MV-4-11 (cell line): ENCODE measurements around the gene ALK.
A peak's percentile ranks its signal among the peaks of the same experiment; 100 is the strongest.

ENCODE experiments used
- DNase-seq: peaks from one replicate; lab custom pipeline; 2025; lab: John Stamatoyannopoulos, UW

Gene ALK

DNA sequence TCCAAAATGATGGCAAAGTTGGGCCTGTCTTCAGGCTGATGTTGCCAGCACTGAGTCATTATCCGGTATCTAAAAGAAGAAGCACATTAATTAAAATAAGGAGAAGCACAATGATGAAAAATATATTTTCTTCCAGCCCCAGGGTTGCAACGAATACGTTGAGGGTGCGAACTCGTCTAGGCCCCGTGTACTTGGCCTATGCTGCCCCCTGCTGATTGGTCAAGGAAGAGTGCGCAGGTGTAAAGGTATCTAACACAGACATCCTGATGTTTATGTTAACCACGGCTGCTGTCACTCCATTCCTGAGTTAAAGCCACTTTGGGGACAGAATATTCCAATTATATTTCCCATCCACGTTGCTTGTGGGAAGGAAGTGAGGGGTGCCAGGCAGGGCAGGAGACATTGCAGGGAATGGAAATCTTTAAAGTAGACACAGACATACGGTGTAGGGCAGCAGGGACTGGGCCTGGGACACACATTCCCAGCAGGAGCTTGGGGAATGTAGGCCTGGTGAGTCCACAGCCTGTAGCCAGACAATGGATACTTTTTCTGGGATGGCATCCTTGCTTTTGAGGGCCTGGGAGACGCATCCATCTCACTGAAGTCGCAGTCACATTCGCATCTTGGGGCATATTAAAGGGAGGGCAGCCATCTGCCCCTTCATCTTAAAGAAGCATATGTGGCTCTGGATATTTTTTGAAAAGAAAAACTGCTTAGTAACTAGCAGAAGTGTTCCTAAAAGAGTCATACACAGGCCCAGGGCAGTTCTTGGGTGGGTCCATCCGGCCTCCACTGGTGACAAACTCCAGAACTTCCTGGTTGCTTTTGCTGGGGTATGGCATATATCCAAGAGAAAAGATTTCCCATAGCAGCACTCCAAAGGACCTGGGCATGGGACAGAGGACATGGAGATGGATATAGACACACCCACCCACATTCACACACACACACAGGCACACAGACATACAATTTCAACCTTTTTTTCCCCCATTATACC, 724.3 kb downstream of the ALK start:
- peak; percentile 4 for DNase-seq

DNA sequence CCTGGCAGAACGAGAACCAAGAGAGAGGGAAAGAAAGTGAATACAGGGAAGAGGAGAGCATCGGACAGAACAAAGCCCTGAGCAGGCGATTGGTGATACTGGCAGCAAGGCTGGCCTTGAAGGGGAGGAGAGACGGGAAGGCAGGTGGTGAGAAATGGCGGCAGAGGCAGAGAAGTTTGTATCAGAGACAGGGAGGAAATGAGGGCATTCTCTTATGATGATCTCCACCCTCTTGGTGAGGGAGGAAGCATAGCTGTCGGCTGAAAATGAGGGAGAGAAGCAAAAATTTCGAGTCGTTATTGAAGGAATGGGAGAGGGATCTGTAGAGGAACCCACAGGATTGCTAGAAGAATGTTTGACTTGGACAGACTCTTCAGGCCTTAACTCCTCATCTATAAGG, 725.6 kb downstream of the ALK start:
- DNase-seq: no peak

DNA sequence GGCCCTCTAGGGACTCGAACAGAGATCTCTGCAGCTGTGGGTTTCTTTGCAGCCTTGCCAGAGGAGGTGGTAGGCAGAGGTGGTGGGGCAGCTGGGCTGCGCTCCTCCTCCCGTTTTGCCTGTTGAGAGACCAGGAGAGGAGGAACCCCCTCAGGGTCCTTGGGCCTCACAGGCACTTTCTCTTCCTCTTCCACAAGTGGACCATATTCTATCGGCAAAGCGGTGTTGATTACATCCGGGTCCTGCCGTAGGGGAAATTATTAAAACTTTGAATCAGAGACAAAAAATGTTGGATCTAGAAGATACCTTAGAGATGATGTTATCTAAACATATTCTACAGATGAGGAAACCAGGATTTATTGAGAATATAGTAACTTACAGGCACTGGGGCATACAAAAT, 727.7 kb downstream of the ALK start:
- peak; percentile 48 for DNase-seq

DNA sequence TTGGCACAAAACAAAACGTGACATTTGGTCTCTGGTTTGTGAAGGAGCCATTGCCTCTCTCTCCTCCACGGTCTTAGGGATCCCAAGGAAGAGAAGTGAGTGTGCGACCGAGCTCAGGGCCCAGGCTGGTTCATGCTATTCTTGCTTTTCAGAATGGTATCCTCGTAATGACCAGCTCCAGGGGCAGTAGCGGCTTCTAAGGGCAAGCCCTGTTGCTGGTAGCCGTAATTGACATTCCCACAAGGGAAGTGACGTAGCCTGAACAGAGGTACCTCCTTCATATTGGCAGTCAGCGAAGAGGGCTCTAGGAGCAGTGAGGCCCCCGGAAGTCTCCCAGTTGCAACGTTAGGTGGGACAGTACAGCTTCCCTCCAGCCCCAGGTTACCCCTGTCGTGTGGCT, 728.3 kb downstream of the ALK start:
- DNase-seq: no peak

DNA sequence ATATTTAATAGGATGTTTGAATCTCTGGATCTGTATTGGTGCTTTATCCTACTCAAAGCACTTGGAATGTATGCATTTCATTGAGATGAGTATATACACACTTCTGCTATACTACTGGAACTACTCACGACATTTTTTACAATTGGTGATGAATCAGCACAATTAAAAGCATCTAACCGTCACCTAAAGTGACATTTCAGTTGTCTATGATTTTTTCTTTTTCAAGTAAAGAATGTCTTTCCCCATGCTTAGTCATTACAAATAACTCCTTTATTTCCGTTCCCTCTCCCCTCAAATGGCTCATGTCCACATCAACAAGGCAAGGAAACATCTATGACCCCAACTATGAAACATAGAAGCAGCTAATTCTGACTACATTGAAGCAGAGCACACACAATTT, 728.9 kb downstream of the ALK start:
- DNase-seq: no peak

DNA sequence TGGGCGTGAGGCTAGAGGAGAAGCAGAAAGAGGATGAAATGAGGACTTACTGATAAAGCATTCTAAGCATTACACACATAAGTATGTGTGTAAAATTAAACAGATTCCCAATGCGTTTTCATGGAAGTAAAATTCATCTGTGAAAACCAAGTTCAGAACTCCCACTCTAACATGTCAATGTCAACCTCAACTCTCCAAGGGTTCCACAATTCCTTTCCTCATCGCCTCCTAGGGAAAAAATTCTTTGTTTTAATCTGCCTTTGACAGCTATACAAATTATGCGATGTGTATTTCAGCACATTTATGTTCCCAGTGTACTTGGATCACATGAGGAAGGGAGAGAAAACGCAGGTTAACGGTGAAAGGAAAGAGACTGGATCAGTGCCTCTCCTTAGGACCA, 729.6 kb downstream of the ALK start:
- no peak for DNase-seq

DNA sequence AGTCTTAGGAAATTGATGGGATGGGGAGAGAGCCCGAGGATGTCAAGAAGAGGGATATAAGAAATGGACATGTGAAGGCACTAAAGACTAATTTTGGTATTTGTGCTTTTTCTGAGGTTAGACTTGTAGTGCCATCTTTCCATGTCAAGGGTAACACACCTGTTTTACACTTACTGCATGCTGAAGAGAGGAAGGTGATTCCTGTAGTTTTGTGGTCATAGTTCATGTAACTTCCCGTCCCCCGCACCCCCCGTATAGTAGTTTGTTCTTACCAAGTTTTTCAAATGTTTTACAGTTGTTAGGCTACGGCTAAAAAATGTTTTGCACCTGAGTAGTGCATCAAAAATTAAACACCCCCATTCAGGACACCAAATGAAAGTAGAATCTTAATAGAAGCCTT, 732.3 kb downstream of the ALK start:
- DNase-seq: no peak

DNA sequence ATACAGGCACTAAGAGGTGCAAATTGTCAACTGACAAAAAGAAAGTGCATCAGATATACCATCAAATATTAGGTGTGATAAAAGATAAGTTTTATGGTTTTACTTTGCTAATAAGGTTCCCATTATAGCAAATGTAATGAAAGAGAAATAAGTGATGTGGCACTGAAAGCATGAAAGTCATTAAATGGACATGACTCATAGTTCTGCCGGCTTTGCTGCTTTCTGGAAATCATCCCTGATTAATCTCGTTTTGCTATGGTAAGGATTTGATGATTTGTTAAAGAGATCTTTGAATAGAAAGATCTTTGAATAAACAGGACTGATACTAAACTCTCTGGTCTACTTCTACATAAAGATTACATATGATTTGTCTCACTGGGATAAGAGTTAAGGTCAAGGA, 733.5 kb downstream of the ALK start:
- no peak for DNase-seq

DNA sequence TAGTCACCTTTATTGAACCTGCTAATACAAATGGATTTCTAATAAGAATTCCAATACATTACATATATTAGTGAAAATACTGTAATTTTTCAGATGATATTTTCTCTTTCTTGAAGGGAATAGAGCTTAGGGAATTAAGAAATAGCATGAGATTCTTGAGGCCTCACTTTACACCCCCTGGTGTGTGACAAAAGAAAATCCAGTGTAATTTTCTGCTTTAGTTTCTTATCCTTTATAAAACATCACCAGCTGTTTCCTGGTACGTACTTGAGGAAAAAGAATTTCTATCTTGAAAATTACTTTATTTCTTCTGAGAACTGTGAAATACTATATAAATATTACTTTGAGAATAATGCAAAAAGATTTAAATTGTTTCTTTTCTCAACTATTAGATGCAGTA, 734.6 kb downstream of the ALK start:
- no peak for DNase-seq

DNA sequence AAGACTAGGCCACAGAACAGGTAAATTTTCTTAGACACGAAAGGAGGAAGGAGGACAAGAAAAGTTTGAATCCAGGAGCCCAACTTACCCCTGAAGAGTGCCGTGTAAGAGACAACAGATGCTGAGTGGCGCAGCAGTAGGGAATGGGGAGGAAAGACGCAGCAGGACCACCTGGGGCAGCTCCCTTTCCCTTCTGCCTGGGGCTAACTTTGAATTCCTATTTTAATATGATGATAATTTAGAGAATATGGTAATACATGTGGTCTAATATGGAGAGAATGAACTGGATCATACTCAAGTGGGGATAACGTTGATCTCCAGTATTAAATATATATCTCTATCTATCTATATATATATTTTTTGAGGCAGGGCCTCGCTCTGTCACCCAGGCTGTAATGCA, 736.9 kb downstream of the ALK start:
- DNase-seq: no peak

DNA sequence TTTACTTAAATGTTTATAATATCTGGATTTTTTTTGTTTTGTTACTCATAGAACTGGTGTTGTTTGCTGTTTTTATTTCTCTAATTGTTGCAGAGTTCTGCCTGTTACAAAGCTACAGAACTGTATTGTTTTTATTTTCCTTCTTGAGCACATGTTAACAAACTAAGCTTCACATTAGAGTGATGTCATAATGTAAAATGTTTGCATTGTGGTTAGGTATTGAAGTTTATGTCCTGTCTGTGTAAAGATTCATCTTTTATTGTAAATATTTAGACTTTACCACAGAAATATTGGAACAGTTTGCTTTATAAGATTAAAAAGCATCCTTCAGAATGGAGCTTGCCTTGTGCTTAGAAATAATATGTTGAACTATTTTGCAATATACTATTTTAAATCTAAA, 738.5 kb downstream of the ALK start:
- DNase-seq: no peak

DNA sequence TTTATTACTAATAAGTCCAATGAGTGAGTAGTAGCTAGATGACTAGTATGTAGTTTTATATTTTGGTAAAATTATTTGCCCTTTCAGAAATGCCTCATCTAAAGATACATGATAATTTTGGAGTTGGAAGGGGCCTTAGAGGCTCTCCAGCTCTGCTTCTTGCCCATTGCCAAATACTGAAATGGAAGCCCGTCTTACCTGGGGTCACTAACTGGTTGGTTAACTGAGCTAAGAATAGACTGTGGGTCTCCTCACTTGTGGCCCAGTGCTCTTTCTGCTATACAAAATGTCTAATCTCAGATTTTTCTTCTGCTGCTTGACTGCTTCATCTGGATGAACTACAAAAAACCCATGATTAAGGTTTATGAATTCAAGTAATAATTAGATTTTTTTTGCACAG, 739.1 kb downstream of the ALK start:
- no peak for DNase-seq

DNA sequence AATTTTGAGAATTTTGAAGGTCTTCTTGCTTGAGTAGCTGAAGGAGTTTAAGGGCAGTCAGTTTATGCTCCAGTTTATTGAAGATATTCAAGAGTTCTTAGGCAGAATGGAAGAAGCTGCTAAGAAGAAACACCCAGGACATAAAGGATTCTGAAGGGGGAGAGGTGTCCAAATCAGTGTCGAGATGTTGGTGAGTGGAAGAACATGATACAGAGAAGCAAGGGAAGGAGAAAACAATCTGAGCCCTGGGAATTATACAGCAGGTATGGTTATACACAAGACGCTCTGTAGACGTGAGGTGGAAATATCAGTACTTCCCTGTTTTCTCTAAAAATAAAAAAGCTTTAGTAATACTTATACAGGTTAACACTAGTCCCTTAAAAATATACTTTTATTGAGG, 746.0 kb downstream of the ALK start:
- DNase-seq: no peak

DNA sequence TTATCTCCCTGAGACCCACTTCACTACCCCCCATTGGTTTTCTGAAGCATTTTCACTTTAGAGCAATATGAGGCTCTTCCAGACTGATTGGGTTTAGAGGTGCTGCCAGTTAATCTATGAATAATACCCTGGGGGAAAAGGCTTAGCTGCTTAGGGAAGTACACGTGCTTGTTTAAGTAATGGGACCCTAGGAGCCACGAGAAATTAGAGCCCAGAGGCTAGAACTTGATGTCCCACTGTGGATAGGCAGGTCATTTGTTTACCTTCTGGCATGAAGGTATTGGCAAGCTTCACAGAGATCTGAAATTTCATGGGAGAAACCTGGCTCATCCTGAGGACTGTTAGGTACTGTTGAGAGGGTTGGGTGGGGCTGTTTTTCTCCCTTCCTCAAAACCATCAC, 746.4 kb downstream of the ALK start:
- DNase-seq: no peak

DNA sequence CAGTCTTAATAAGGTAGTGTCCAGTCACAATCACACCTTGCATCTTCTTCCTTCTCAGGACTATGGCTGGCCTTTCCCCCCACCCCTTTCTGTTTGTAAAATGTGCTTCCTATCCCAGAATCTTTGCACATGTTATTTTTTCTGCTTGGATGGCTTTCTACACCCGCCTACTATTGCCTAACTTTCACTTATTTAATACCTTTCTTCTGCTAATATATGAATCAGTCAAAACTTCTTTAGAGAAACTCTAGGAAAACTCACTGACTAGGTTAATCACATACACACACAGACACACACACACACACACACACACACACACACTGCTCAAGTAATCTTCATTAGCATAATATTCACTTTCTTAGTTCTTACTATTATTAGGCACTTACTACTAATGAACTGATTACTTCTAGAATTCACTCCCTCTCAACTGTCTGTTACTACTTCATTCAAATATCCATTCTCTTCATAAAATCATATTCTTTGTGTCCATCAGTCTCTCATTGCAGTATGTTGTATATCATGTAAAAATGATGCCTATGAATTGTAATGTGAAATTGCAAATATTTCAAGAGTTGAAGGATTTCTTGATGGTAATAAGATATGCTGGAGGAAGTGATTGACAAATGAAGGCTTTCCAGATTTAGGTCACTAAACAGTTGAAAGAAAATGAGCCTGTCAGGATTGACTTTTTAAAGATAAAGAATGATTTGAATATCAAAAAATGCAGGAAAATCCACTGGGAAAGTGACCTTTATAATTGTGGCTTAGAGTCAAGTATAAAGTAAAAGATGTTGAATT, 754.9 kb downstream of the ALK start:
- no peak for DNase-seq

DNA sequence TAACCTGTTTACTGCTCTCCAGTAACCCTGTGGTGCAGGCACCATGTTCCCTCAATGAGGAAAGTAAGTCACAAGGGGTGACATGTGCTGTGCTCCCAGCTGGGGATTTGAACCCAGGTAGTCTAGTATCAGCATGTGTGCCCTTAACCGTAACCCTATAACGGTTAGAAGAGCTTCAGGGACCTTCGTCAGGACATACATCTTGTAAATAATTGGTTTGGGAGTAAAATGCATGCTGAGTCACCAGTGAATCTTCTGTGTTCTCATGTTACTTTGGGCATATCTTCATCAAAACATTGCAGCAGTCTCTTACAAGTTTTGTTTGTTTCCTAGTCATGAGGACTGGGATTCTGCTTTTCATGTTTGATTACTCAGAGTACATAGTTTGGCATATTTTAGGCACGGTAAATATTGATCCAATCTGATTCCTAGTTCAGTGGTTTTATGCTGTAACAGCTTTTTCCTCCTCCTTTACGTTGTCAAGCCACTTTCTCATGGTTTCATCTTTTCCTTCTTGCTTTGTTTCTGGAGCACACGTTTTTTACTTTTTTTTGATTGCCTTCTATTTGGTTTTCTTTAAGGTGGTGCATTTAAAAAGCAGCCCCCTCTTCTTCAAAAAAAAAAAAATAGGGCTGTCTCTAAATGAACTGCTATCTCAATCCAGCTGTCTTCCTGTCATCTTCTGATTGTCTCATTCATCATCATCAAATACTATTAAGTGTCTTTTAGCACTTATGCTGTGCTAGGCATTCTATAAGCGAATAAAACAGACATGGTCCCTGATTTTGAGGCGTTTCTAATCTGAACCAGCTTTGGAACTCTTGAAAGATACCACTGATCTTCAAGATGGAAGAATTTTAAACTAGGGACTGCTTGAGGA, 755.8 kb downstream of the ALK start:
- no peak for DNase-seq

DNA sequence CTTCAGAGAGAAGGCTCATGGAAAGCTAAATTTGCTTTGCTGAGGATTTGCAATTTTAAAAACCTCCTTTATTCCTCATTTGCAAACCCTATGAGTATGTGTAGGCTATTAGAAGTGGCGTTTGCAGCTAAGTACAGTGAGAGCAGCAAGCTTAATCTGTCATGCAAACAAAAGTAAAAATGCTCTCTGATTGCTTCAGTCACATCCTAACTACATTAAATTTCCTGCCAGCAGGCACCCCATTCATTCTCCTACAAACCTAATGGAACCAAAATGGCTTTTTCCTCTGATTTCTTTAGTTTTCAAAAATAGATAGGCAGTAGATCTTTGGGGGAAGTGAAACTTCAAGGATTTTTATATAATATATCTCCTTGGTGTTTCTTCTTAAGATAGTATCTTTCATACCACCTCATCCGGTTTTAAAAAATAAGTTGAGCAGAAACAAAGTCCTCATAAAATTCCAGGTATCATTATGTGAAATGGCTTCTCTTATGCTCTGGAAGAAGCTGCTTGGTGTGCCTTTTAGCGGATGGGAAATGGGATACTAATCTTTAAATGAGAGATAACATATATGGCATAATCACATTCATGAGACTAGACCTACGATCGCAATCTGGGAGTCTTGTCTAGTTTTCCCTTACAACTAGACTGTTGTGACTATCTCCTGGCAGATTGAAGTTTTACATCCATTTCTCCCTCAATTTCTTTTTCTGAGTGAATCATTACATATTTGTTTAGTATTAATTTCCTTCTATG, 757.1 kb downstream of the ALK start:
- no peak for DNase-seq

DNA sequence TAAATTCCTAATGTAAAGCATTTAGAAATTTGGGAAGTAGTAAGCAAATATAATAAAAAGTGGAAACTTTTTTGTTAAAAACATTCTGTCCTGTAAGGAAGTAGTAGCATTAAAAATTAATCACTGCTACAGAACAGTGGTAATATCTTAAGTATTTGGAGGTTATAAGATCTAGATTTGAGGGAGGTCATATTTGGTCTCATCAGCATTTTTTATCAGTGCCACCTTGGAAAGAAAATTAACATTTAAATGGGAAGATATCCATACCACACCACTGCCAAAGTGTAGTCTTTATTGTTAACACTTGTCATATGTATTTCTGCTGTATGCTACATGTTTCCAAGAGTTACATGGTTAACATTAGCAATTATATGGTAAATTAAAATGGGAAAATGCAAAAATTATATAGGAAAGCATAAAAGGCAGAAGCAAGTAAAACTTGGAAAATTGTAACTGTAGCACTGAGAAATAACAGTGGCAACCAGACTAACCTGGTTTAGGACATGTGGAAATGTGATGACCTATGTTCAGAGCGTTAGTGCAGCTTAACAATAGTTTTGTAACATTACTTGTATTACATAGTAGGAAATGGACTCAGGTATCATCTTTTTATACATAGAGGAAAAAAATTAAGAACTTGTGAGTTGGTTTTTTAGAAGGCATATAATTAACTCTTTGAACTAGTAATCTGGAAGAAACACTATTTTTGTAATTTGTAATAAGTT, 759.0 kb downstream of the ALK start:
- DNase-seq: no peak

DNA sequence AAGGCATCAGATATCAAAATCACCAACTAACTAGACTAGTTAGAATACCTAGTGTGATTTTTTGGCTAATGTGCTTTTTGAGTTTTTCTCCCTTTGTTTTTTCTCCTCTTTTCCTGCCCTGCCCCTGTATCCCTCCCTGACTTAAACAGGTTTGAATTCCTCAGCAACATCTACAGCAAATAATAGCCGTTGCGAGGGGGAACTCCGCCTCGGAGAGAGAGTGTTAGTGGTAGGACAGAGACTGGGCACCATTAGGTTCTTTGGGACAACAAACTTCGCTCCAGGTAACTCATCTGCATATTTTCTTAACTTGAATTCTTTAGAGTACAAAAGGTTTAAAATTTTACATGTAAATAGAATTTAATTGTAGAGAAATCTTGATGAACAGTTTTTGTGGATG, 761.2 kb downstream of the ALK start:
- DNase-seq: no peak

DNA sequence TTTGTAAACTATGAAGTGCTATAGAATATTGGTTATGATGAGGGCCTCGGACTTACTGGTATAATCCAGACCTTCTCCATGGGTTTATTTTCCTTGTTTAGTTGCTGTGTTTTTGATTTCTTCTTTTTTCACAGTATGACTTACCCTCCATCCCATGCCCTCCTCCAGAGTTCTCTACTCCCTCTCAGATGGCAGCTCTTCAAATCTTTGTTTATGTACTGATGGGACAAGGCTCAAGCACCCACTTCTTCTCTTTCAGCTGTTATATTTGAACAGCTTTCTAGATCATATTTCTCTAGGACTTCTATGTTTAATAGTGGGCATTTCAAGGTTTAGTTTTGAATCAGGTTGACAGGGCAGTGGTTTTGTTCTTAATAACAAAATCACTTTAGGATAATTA, 762.3 kb downstream of the ALK start:
- DNase-seq: no peak

DNA sequence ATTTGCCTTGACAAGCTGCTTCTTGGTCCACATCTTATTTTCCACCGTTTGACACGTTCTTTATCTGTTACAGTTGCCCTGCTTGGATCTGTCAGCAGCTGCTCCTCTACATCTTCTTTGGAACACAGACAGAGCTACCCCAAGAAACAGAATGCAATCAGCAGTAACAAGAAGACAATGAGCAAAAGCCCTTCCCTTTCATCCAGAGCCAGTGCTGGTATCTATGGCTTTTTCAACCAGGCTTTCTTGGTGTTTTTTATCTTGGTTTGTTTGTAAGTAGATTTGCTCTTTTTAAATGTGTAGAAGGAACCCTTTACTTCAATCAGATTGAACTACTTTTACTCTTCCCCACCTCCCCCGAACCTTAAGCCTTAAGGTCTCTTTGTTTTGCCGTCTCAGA, 764.3 kb downstream of the ALK start:
- DNase-seq: no peak
